H1 (cell line): Measurements from ENCODE around the gene NUDT2. TPM values are rescaled to one million over a fixed set of nuclear protein-coding genes. Genes with fewer than 3 reads are reported as not detected.

ENCODE experiments used
- CTCF ChIA-PET: fragments of 300-600 bp; sonication (Branson Sonifier 250); formaldehyde crosslinking; loops from one replicate; lab custom pipeline; 2021; ENCODE audit not compliant: partially characterized antibody; lab: Charles Lee
- POLR2A ChIA-PET: fragments of 300-600 bp; sonication (Branson Sonifier 250); formaldehyde crosslinking; loops from one replicate; lab custom pipeline; 2021; ENCODE audit warnings: inconsistent platforms; ENCODE audit not compliant: partially characterized antibody; lab: Charles Lee
- DNase-seq, 2 experiments: peaks; one replicate each; pipeline versions ENCODE4 v3.0.0 to v3.0.0-alpha.2; 2010 to 2022; ENCODE audit warnings: low spot score in 2 of 2, low read depth in 1 of 2, mixed read lengths in 1 of 2
- FAIRE-seq: peaks from 2 replicates; lab custom pipeline; 2011; peaks lifted over from hg19 to GRCh38; lab: Jason Lieb, UNC
- H2AFZ ChIP-seq: 2 replicates; pipeline ENCODE4 v1.8.1; 2012; ENCODE audit warnings: low read length, inconsistent platforms
- H2AK5ac ChIP-seq: 2 replicates; pipeline ENCODE4 v1.6.1; 2013; ENCODE audit warnings: low read depth, low read length
- H2BK120ac ChIP-seq: replicated peaks from 2 replicates; pipeline ENCODE3; 2013; ENCODE audit warnings: low read depth, low read length, inconsistent platforms
- H2BK12ac ChIP-seq: 2 replicates; pipeline ENCODE4 v1.6.1; 2013; ENCODE audit warnings: low read depth, low read length
- H2BK15ac ChIP-seq: 2 replicates; pipeline ENCODE4 v1.6.1; 2013; ENCODE audit warnings: low read length
- H2BK20ac ChIP-seq: 2 replicates; pipeline ENCODE4 v1.6.1; 2013; ENCODE audit warnings: low read length
- H2BK5ac ChIP-seq: 2 replicates; pipeline ENCODE4 v1.6.1; 2013; ENCODE audit warnings: low read depth, low read length
- H3K14ac ChIP-seq: 2 replicates; pipeline ENCODE4 v1.6.1; 2013; ENCODE audit warnings: inconsistent platforms; ENCODE audit not compliant: insufficient read length
- H3K18ac ChIP-seq: 2 replicates; pipeline ENCODE4 v1.6.1; 2013; ENCODE audit warnings: low read length; ENCODE audit errors: extremely low read depth
- H3K23ac ChIP-seq: 2 replicates; pipeline ENCODE4 v1.6.1; 2013; ENCODE audit warnings: inconsistent platforms; ENCODE audit not compliant: insufficient read length
- H3K23me2 ChIP-seq: 2 replicates; pipeline ENCODE4 v1.6.1; 2013; ENCODE audit warnings: low read depth, low read length
- H3K27ac ChIP-seq: 2 replicates; pipeline ENCODE4 v1.6.1; 2011; ENCODE audit warnings: low read depth, low read length, inconsistent platforms
- H3K27me3 ChIP-seq, 4 experiments: replicated peaks in 1 of 4; 1 replicate in 1 of 4; 2 replicates in 3 of 4; pipeline versions ENCODE4 v1.6.1 to v1.8.1; 2011 to 2013; ENCODE audit warnings: low read length in 3 of 4, mild to moderate bottlenecking in 3 of 4, inconsistent platforms in 2 of 4, mixed read lengths in 2 of 4, moderate library complexity in 1 of 4; ENCODE audit not compliant: control insufficient read depth in 3 of 4, insufficient read depth in 3 of 4; ENCODE audit errors: extremely low read depth in 1 of 4
- H3K36me3 ChIP-seq, 4 experiments: 2 replicates each; pipeline versions ENCODE4 v1.6.1 to v1.8.1; 2011 to 2013; ENCODE audit warnings: mild to moderate bottlenecking in 4 of 4, low read length in 3 of 4, moderate library complexity in 2 of 4, control low read depth in 1 of 4, inconsistent platforms in 1 of 4; ENCODE audit not compliant: insufficient read depth in 4 of 4, control insufficient read depth in 2 of 4
- H3K4ac ChIP-seq: replicated peaks from 2 replicates; pipeline ENCODE3; 2013; ENCODE audit warnings: low read length, low read depth, mixed read lengths, inconsistent platforms; ENCODE audit not compliant: insufficient read length
- H3K4me1 ChIP-seq, 4 experiments: replicated peaks in 1 of 4; 1 replicate in 1 of 4; 2 replicates in 3 of 4; pipeline versions ENCODE4 v1.6.1 to v1.8.1; 2011 to 2013; ENCODE audit warnings: low read length in 3 of 4, inconsistent platforms in 2 of 4, mixed read lengths in 1 of 4; ENCODE audit not compliant: insufficient read depth in 4 of 4, control insufficient read depth in 3 of 4
- H3K4me2 ChIP-seq, 2 experiments: 2 replicates each; pipeline versions ENCODE4 v1.6.1 to v1.8.1; 2011 to 2013; ENCODE audit warnings: low read depth in 2 of 2, low read length in 2 of 2, control low read depth in 1 of 2, inconsistent platforms in 1 of 2, mild to moderate bottlenecking in 1 of 2; ENCODE audit not compliant: insufficient read depth in 1 of 2
- H3K4me3 ChIP-seq, 4 experiments: fragments of 200-600, 300-600 bp in 1 of 4; sonication (generic), shearing (Covaris generic), sonication (Bioruptor Twin) in 1 of 4; 2 replicates each; pipeline versions ENCODE4 v1.5.1 to v1.8.1; 2011 to 2016; ENCODE audit warnings: low read length in 4 of 4, low read depth in 3 of 4, control low read depth in 2 of 4, inconsistent platforms in 2 of 4, mild to moderate bottlenecking in 2 of 4, mixed read lengths in 1 of 4, moderate library complexity in 1 of 4; ENCODE audit not compliant: insufficient read depth in 2 of 4; ENCODE audit errors: extremely low read depth in 1 of 4
- H3K56ac ChIP-seq: replicated peaks from 2 replicates; pipeline ENCODE3; 2013; ENCODE audit warnings: low read depth, mild to moderate bottlenecking, mixed read lengths, low read length, inconsistent platforms; ENCODE audit not compliant: insufficient read length
- H3K79me1 ChIP-seq: 2 replicates; pipeline ENCODE4 v1.6.1; 2013; ENCODE audit warnings: low read depth, low read length, control low read depth
- H3K79me2 ChIP-seq, 2 experiments: 2 replicates each; pipeline versions ENCODE4 v1.6.1 to v1.8.1; 2012 to 2013; ENCODE audit warnings: low read length in 2 of 2, mild to moderate bottlenecking in 2 of 2, inconsistent platforms in 1 of 2; ENCODE audit not compliant: insufficient read depth in 2 of 2, control insufficient read depth in 1 of 2
- H3K9ac ChIP-seq, 4 experiments: replicated peaks in 1 of 4; 1 replicate in 1 of 4; 2 replicates in 3 of 4; pipeline versions ENCODE4 v1.6.1 to v1.8.1; 2011 to 2013; ENCODE audit warnings: low read depth in 3 of 4, low read length in 3 of 4, control low read depth in 2 of 4, mild to moderate bottlenecking in 2 of 4, moderate library complexity in 2 of 4, inconsistent platforms in 1 of 4; ENCODE audit errors: extremely low read depth in 1 of 4
- H3K9me3 ChIP-seq, 2 experiments: 2 replicates each; pipeline versions ENCODE4 v1.6.1 to v1.8.1; 2012 to 2013; ENCODE audit warnings: mild to moderate bottlenecking in 2 of 2, moderate library complexity in 2 of 2, control low read depth in 1 of 2, inconsistent platforms in 1 of 2, low read depth in 1 of 2, low read length in 1 of 2, mixed read lengths in 1 of 2; ENCODE audit not compliant: insufficient read depth in 2 of 2
- H4K20me1 ChIP-seq, 2 experiments: replicated peaks in 1 of 2; 2 replicates each; pipeline versions ENCODE3 to v1.8.1; 2011 to 2013; ENCODE audit warnings: inconsistent platforms in 2 of 2, low read length in 2 of 2, mild to moderate bottlenecking in 1 of 2; ENCODE audit not compliant: insufficient read depth in 2 of 2, control insufficient read depth in 1 of 2
- H4K5ac ChIP-seq: 2 replicates; pipeline ENCODE4 v1.6.1; 2013; ENCODE audit warnings: low read length, low read depth, mixed read lengths, inconsistent platforms; ENCODE audit not compliant: insufficient read length
- H4K8ac ChIP-seq: 2 replicates; pipeline ENCODE4 v1.8.0; 2013; ENCODE audit warnings: mild to moderate bottlenecking, moderate library complexity, low read length, inconsistent platforms; ENCODE audit not compliant: insufficient read depth; ENCODE audit errors: extremely low read depth
- H4K91ac ChIP-seq: replicated peaks from 2 replicates; pipeline ENCODE3; 2013; ENCODE audit warnings: low read length, mixed read lengths, inconsistent platforms; ENCODE audit not compliant: insufficient read length
- BCL11A ChIP-seq, 2 experiments: IDR thresholded peaks; one replicate each; pipeline ENCODE4 v1.6.1; 2011; ENCODE audit warnings: low read depth in 2 of 2, low read length in 2 of 2, mild to moderate bottlenecking in 2 of 2
- CHD2 ChIP-seq: IDR thresholded peaks from 2 replicates; pipeline ENCODE4 v1.6.1; 2012; ENCODE audit warnings: low read length, improper control_type of control experiment
- EGR1 ChIP-seq: IDR thresholded peaks from 2 replicates; pipeline ENCODE4 v1.6.1; 2011; ENCODE audit warnings: low read depth, low read length, borderline replicate concordance
- GTF2F1 ChIP-seq: IDR thresholded peaks from 2 replicates; pipeline ENCODE4 v1.6.1; 2012; ENCODE audit warnings: low read depth, low read length, improper control_type of control experiment, borderline replicate concordance
- NANOG ChIP-seq: IDR thresholded peaks from 2 replicates; pipeline ENCODE4 v1.6.1; 2011; ENCODE audit warnings: low read length, low read depth, mild to moderate bottlenecking, inconsistent platforms; ENCODE audit not compliant: insufficient read depth, poor library complexity, severe bottlenecking
- NRF1 ChIP-seq: IDR thresholded peaks from 2 replicates; pipeline ENCODE4 v1.6.1; 2011; ENCODE audit warnings: mild to moderate bottlenecking, low read depth, low read length, improper control_type of control experiment
- PHF8 ChIP-seq: fragments of 200-600 bp; sonication (generic); conservative IDR thresholded peaks from 2 replicates; pipeline ENCODE4 v1.7.1; 2012; ENCODE audit warnings: low read depth, mild to moderate bottlenecking, inconsistent platforms, low read length, moderate library complexity
- RXRA ChIP-seq: IDR thresholded peaks from 2 replicates; pipeline ENCODE4 v1.6.1; 2011; ENCODE audit warnings: low read depth, mild to moderate bottlenecking, low read length, moderate library complexity; ENCODE audit not compliant: insufficient read depth
- SIN3A ChIP-seq, 2 experiments: IDR thresholded peaks in 1 of 2; conservative IDR thresholded peaks in 1 of 2; 2 replicates each; pipeline ENCODE4 v1.6.1; 2011 to 2012; ENCODE audit warnings: low read length in 2 of 2, improper control_type of control experiment in 1 of 2, low read depth in 1 of 2, mild to moderate bottlenecking in 1 of 2
- SP1 ChIP-seq: IDR thresholded peaks from 2 replicates; pipeline ENCODE4 v1.6.1; 2011; ENCODE audit warnings: low read depth, low read length
- SUZ12 ChIP-seq: fragments of 200-600 bp; sonication (generic); IDR thresholded peaks from 2 replicates; pipeline ENCODE4 v1.6.1; 2012; ENCODE audit warnings: mild to moderate bottlenecking, inconsistent platforms, low read length, moderate library complexity, mixed read lengths
- TBP ChIP-seq: IDR thresholded peaks from 2 replicates; pipeline ENCODE4 v1.6.1; 2011; ENCODE audit warnings: low read depth, low read length, improper control_type of control experiment
- YY1 ChIP-seq: IDR thresholded peaks from 2 replicates; pipeline ENCODE4 v1.6.1; 2011; ENCODE audit warnings: low read depth, mild to moderate bottlenecking, low read length
- WGBS, 2 experiments: shearing (Covaris generic) in 1 of 2; methylation state at CpG; one replicate each; pipeline versions ENCODE4 v1.1.6 to v1.1.7; 2013 to 2015; ENCODE audit warnings: low lambda C conversion rate in 2 of 2, mixed read lengths in 2 of 2, inconsistent platforms in 1 of 2, low coverage in 1 of 2, missing lambda C conversion rate in 1 of 2; ENCODE audit not compliant: insufficient replicate concordance in 2 of 2, insufficient coverage in 1 of 2, insufficient read length in 1 of 2; ENCODE audit errors: extremely low coverage in 1 of 2, missing lambda C conversion rate in 1 of 2; 5-methylcytosine and 5-hydroxymethylcytosine counted together
- polyA plus RNA-seq, 7 experiments: library from polyadenylated mRNA; depleted of rRNA in 3 of 7; stranded (reverse) in 5 of 7; unstranded in 2 of 7; fragments of >200 nt in 5 of 7; fragments of 200-250 nt in 2 of 7; gene quantifications; 1 replicate in 5 of 7; 2 replicates in 1 of 7; 4 replicates in 1 of 7; pipeline versions ENCODE4 v1.2.1 to v1.2.3, GENCODE V29; 2011 to 2013; ENCODE audit warnings: missing spikeins in 2 of 7, mixed read lengths in 2 of 7
- total RNA-seq: library from RNA; stranded (reverse); fragmentation: NEBNext Ultra II Directional; extraction: Animal tissue kit (Norgen Biotek cat#: 25700); gene quantifications from 2 replicates; pipeline ENCODE4 v1.2.1, GENCODE V29; 2021
- TF ChIP-seq, protein P1 (sequence below): IDR thresholded peaks from 2 replicates; pipeline ENCODE4 v1.6.1; 2011; ENCODE audit warnings: low read length, improper control_type of control experiment

Gene NUDT2
- total and polyA plus RNA-seq, 2 of the 8 experiments (the other 6 are each of a cell fraction or from before 2014, with no cell fraction given) = 16.7 to 23.7 TPM

- H4K20me1 ChIP-seq = no peaks in the 10 kb centered on the region
- no peak overlapping the region for H2BK120ac ChIP-seq
- 100% methylated on average over 3 of the region's 3 CpGs; no CpG with 5 or more reads in 1 of the 2 experiments for WGBS, 2 experiments
- no peak overlapping the region for H3K4me3 ChIP-seq
- no peak overlapping the region for H3K18ac ChIP-seq
- no peaks in the 10 kb centered on the region for H3K79me2 ChIP-seq
- ChIA-PET POLR2A (interaction anchor here (0.6 to 1.3 kb wide), 2 partner anchors 24 to 123 kb away, joined by 3 read pairs; no protein-coding TSS in a partner anchor), CTCF (interaction anchor here (1.0 to 7.8 kb wide), 3 partner anchors 16 to 27 kb away, joined by 3 to 56 read pairs (median 6); partner anchors contain the start of gene MYORG)
- H3K36me3 ChIP-seq = no peaks in the 10 kb centered on the region
- H3K9ac ChIP-seq = no peak overlapping the region
- H3K4me1 ChIP-seq = no peaks in the 10 kb centered on the region
- H3K56ac ChIP-seq = no peak overlapping the region
- no peak overlapping the region for H4K91ac ChIP-seq
- H3K27ac ChIP-seq = no peak overlapping the region
- no peak overlapping the region for H2AFZ ChIP-seq
- H3K23me2 ChIP-seq = no peaks in the 10 kb centered on the region
- no peak overlapping the region for H3K23ac ChIP-seq
- no peak overlapping the region for H2BK15ac ChIP-seq
- no peak overlapping the region for H2AK5ac ChIP-seq
- H4K8ac ChIP-seq = no peak overlapping the region
- H3K27me3 ChIP-seq = no peaks in the 10 kb centered on the region
- H4K5ac ChIP-seq = no peak overlapping the region
- no peak overlapping the region for H2BK20ac ChIP-seq
- no peaks in the 10 kb centered on the region for H3K79me1 ChIP-seq
- DNase-seq (no peak), FAIRE-seq (no peak)
- no peak overlapping the region for H3K4ac ChIP-seq
- no peak overlapping the region for H3K14ac ChIP-seq
- no peak overlapping the region for H2BK12ac ChIP-seq
- H2BK5ac ChIP-seq = no peak overlapping the region
- H3K4me2 ChIP-seq = no peak overlapping the region
- H3K9me3 ChIP-seq = no peaks in the 10 kb centered on the region
- TF ChIP-seq CHD2 (no peak), PHF8 (no peak), NANOG (no peak), GTF2F1 (no peak), YY1 (no peak), RXRA (no peak), SUZ12 (no peak), NRF1 (no peak), SP1 (no peak), SIN3A (conservative IDR thresholded peaks at IDR 0.05 in 1 of 2, IDR thresholded peaks at IDR 0.05 in 1 of 2; ENCODE audit: low read depth in 1 of 2, low read length in 2 of 2) (no peak), EGR1 (no peak), BCL11A (IDR thresholded peaks at IDR 0.05; ENCODE audit: low read depth in 2 of 2, low read length in 2 of 2) (no peak), TBP (no peak)
- TF ChIP-seq, protein P1, sequence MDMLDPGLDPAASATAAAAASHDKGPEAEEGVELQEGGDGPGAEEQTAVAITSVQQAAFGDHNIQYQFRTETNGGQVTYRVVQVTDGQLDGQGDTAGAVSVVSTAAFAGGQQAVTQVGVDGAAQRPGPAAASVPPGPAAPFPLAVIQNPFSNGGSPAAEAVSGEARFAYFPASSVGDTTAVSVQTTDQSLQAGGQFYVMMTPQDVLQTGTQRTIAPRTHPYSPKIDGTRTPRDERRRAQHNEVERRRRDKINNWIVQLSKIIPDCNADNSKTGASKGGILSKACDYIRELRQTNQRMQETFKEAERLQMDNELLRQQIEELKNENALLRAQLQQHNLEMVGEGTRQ = no peak
These were observed 20.0 kb downstream of the NUDT2 start for GRCh38 chr9:34349324-34349723.
